RCC 7860 (cell line): ENCODE results near the gene NOL3.

Experiments
- DNase-seq: peaks from one replicate; pipeline ENCODE4 v3.0.0-alpha.2; 2015; ENCODE audit warnings: low spot score
- FAIRE-seq: peaks from 2 replicates; lab custom pipeline; 2012; peaks lifted over from hg19 to GRCh38; lab: Jason Lieb, UNC

NOL3 gene

DNA sequence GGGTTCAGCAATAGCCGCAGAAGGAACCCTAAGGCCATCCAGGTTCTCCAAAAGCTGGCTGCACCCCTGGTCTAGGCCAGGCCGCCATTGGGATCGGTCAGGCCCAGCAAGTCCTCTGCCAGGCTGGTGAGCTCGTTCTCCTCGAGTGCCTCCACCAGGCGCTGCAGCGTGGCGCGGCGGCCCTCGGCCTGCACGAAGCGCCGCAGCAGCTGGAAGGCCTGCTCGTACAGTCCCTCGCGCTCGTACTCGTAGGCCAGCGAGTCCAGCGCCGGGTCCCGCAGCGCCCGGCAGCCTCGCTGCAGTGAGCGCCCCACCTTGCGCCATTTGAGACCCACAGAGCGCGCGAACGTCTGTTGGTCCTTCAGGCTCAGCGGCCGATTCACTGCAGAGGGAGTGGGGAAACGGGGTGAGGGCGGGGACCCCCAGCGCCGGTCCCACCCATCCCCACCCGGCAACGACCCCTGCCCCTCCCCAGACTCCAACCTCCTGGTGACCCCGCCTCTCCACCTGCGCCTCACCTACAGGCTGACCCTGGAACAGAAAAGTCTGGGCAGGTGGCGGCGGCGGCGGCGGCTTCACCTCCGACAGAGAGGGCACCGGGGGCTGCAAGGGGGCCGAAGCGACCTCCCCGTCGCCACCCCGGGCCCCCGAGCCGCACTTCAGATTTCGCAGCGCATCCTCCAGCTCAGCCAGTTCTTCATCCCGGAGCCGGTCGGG lies 15.6 kb upstream of the NOL3 start:
- no peak for FAIRE-seq
- DNase-seq: no peak

DNA sequence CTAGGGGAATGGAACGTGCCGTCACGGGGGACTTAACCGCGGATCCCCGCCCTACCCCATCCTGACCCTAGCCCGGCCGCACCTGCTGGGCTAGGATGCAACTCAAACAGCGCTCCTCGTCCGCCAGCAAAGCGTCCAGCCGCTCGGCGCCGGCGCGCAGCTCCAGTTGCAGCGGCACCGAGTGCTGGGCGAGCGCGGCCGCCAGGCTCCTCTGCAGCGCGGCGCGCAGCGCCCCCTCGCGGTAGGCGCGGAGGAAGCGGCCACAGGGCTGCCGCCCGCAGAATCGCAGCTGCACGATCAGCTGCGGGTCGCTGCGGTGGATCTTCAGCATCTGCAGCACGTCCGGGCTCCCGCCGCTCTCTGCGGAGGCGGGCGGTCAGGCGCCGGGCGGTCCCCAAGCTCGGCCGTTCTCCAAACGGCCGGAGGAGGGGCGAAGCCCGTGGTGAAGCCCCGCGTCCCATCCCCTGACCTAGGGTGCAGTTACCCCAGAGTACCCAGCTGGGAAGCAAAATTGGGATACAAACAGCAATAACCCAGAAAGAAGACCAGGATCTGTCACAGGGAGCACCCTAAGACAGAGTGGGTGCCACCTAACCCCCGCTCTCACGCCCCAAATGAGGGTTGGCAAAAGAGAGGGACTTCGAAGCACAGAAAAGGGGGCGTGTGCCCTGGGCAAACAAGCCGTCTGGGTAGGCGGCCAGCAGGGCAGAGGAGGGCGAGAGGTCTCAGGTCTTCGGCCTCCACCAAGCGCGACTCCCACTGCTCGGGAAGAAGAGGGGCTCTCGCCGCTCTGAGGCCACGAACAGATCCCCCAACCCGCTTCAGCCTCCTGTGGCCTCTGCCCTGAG lies 14.8 kb upstream of the NOL3 start:
- DNase-seq: peak; percentile 27

DNA sequence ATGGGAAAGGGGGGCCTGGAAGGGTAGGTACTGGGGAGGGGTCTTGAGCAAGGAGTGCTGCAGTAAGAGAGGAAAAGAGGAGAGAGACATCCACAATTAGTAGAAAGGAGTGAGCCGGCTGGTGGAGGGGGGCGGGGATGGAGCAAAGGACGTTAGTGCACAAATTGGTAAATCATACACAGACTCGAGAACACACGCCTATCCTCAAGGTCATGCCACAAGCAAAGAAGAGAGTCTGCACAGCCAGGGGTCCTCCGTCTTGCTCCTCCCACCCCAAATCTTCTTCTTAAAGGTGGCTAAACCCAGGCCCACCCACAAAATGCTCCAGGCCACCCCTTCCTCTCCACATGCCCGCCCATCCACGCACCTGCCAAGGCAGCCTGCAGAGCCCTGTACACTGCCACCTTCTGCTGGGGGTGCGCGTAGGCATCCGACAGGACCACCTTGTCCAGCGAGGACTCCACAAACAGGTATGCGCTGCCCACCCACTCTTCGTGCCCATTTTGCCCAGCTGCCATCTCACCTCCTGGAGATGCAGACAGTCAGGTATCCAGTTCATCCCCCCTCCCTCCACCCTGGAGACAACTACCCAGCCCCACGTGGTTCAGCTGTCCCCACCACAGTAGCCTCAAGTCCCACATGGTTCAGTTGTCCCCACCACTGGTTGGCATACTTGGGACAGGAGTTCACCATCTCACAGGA lies 14.0 kb upstream of the NOL3 start:
- FAIRE-seq: no peak
- no peak for DNase-seq

More for the DNA sequence above, 14.8 kb upstream of the NOL3 start:
- FAIRE-seq: no peak

DNA sequence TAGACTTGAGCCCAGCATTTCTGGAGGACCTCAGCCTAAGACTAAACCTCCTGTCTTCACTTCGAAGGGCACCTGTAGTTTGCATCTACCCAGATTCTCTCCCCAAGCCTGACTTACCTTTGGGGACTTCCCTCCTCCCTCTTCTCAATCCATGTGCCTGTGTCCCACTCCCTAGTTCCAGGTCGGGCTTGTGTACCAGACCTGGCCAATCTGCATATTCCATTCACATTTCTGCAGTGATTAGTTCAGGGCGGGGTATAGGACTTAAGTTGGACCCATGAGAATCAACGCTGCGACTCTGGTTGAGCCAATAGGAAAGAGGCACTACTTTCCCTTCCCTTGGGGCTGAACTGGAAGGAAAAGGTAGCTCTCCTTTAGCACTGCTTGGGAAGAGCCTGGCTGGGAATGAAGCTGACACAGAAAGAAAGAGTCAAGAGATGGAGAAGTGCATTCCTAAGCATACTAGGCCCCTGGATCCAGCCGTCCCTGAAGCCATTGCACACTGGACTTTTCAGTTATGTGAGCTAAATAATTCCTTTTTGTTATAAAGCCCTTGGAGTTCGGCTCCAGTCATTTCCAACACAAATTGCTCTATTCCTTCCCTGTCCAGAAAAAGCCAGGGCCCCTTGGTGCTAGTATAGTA lies 13.1 kb upstream of the NOL3 start:
- DNase-seq (no peak), FAIRE-seq (no peak)

DNA sequence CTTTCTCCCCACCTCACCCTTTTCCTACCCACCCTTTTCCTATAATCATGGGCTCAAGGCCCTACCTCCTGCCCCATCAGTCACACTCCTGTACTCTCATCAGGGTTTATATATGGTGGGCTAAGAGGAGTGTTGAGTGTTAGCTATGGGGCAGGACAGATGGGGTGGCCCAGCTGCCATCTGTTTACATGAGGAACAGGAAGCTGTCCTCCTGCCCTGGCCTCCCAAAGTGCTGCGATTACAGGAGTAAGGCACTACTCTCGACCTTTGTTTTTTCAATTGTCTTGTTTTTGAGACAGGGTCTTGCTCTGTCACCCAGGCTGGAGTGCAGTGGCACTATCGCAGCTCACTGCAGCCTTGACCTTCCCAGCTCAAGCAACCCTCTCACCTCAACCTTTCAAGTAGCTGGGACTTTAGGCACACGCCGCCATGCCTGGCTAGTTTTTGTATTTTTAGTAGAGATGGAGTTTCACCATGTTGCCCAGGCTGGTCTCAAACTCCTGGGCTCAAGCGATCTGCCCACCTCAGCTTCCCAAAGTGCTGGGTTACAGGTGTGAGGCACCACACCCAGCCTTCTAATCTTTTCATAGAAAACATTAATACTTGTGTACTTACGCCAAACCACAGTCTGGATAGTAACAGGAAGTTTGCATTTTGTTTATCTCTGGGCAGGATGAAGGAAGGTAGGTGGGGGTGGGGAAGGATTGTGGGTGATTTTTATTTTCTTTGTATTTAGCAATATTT lies 12.3 kb upstream of the NOL3 start:
- FAIRE-seq: no peak
- no peak for DNase-seq

DNA sequence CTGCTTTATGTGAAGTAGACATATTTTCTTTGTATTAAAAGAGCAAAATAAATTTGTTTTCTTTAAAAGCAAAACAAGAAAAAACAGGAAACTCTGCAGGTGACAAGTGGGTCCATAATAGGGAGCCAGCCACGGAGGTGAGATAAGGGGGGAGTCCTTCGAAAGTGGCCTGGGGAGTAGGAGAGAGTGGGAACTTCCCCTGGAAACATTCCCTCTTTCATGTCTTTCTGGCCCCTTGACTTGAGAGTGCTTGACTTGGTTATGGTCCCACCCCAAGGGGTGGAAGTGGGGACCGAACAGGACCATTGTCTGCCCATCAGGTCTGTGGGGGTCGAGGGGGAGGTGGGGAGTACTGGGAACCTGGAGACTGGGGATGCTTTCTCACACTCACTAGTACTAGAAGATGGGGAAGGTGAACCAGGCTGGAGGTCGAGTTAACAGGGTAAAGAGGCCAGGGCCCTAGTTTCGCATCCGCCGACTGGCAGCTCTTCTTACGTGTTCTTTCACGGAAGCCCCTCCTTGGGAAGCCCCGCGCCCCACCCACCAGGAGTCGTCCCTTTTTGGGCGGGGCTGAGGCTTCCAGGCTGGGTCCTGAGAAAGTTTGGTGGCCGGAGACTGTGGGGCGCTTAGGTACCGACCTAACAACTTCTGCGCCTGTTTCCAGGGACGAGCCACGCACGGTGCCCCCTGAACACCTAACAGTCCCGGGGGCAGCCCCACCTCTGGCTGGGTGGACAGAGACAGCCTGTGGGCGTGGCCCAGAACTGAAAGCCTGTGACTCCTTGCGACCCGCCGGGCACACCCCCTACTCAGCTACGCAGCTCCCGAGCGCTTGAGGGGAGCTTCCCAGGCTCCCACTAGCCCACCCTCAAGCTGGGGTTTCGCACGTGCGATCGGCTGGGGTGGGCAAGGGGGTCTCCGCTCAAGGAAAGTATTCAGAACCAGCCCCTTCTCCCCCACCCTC lies 11.4 kb upstream of the NOL3 start:
- no peak for FAIRE-seq
- DNase-seq: no peak

DNA sequence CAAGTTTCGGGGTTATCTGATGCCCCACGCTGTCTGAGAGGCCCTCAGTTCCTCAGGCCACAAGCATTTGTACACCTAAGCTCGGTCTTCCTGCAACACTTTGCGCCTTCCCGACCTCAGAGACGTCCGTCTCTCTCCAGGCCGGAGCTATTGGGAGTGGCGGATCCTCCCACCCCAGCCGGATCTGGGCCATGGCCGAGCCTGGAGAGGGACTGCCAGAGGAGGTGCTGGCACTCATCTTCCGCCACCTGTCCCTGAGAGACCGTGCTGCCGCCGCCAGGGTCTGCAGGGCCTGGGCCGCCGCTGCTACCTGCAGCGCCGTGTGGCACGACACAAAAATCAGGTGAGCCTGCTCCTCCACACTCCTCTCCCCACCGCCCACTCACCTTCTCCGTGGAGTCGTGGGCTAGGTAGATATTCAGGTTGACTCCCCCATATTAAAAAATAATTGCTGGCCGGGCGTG lies 8.7 kb upstream of the NOL3 start:
- DNase-seq (no peak), FAIRE-seq (no peak)

DNA sequence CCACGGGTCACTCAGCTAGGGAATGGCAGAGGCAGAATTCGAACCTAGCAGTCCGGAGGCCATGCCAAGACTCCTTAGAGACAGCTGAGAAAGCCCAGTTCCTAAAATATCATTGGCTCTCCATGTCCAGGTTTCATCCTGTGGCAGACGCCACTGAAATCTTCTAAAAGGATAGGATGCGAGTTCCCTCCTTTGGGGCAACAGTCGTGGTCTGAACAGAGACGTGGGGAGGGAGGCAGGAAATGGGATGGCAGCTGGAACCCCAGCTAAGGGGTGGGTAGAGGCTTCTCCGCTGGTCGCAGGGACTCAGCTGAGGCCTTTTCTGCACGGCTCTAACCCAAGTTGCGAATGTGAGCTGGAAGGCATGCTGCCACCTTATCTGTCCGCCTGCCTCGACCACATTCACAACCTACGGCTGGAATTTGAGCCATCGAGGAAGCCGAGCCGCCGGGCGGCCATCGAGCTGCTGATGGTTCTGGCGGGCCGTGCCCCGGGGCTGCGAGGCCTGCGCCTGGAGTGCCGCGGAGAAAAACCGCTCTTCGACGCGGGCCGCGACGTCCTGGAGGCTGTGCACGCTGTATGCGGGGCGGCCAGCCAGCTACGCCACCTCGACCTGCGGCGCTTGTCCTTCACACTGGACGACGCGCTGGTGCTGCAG lies 7.7 kb upstream of the NOL3 start:
- FAIRE-seq (no peak), DNase-seq (no peak)

DNA sequence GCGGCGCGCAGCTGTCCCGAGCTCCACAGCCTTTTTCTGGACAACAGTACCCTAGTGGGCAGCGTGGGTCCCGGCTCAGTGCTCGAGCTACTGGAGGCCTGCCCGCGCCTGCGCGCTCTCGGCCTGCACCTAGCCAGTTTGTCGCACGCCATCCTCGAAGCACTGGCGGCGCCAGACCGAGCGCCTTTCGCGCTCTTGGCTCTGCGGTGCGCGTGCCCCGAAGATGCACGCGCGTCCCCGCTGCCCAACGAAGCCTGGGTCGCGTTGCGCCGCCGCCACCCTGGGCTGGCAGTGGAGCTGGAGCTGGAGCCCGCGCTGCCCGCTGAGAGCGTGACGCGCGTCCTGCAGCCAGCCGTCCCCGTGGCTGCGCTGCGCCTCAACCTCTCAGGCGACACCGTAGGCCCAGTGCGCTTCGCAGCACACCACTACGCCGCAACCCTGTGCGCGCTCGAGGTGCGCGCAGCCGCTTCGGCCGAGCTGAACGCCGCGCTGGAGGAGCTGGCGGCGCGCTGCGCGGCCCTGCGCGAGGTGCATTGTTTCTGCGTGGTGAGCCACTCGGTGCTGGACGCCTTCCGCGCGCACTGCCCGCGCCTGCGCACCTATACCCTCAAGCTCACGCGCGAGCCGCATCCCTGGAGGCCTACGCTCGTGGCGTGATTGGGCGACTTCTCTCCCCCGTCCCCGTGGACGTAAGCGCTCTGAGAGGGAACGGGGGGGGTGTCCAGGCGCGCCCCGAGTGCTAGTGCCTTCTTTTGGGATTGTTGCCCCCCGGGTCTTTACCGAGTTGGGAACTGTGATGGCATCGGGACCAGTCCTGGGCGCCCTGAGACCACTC lies 7.0 kb upstream of the NOL3 start:
- FAIRE-seq: no peak
- DNase-seq: no peak

DNA sequence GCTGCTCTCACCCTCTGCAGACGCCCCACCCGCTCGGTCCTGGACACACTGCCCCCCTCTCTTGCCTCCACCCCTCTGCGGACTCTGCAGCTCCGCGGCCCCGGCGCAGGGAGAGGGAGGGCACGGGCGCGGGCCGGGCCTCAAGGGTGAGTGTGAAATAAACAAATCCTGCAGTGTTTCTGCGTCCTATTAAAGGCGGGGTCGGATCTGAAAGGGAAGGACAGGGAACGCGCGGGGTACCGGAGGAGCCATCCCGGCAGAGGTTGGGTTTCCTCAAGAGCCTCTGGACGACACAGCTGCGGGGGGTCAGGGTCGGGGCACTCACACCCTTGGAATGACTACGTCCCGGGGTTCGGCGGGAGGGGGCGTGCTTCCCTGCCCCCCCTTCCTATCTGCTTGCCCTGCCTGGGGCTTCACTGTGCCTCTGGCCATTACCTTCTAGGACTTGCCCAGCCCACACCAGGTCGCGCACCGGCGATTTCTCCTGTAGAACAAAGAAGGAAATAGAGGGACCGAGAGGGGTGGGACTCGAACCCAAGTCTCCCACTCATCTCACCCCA lies 6.3 kb upstream of the NOL3 start:
- DNase-seq (no peak), FAIRE-seq (no peak)

DNA sequence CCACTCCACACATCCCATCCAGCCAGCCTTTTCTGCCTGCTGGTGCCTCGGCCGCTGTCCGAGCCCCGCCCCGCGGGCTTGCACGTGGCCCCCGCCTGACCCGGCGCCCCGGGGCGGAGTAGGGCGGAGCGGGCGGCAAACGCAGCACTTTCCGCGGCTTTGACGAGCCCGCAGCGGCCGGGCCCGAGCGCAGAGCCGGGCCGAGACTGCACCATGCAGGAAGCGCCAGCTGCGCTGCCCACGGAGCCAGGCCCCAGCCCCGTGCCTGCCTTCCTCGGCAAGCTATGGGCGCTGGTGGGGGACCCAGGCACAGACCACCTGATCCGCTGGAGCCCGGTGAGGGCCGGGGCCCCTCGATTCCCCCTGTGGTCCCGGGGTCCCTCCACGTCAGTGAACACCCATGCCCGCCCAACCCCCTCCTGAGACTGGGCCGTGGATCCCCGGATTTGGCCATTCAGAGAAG lies 5.7 kb upstream of the NOL3 start, which contains the start of gene HSF4:
Gene HSF4, plus strand, starts transcription at position 147 of the 463 bp plus-strand sequence. Its CDS starts 67 bp downstream, at position 214.
- no peak for DNase-seq
- no peak for FAIRE-seq

DNA sequence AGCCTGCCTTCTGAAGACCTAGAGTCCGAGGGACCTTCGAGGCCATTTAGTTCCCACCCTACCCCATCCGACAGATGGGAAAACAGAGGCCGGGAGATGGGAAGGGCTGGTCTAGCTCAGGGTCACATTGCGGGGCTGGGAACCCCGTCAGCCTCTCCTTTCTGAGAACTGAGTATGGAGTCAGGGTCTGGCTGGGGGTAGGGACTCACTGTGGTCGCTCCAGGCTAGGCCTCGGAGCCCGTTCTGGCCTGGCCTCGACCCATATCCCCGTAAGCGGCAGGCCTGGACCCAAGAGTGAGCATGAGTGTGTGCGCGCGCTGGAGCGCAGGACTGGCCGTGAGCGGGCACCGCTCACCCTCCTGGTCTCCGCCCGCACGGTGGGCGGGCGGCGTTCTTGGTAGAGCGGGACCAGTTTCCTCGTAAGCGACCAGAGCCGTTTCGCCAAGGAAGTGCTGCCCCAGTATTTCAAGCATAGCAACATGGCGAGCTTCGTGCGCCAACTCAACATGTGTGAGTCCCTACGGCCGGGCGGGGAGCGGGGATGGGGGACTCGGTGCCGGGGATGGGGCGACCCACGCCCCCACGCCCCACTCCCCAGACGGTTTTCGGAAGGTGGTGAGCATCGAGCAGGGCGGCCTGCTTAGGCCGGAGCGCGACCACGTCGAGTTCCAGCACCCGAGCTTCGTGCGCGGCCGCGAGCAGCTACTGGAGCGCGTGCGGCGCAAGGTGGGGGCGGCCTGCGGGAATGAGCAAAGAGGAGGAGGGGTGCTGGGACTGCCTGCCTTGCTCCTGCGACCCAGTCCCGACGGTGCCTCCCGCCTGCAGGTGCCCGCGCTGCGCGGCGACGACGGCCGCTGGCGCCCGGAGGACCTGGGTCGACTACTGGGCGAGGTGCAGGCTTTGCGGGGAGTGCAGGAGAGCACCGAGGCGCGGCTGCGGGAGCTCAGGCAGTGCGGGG lies 4.9 kb upstream of the NOL3 start:
- DNase-seq: no peak
- FAIRE-seq: no peak

DNA sequence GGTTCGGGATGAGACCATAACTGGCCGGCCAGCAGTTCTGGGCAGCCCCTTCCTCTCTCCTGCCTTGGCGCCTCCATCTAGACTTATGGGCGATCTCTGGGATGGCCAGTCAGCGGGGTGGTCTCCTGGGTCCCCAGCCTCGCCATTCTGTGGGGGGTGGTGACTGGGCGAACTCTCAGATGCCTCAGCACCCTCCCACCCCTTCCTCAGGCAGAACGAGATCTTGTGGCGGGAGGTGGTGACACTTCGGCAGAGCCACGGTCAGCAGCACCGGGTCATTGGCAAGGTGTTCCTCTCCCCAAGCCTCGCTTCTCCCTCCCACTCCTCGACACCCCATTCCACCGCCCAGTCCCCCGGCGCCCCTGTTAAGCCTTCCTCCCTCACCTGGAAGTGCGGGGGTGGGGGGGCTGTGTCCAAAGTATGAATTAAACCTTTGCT lies 4.2 kb upstream of the NOL3 start:
- DNase-seq (no peak), FAIRE-seq (no peak)

DNA sequence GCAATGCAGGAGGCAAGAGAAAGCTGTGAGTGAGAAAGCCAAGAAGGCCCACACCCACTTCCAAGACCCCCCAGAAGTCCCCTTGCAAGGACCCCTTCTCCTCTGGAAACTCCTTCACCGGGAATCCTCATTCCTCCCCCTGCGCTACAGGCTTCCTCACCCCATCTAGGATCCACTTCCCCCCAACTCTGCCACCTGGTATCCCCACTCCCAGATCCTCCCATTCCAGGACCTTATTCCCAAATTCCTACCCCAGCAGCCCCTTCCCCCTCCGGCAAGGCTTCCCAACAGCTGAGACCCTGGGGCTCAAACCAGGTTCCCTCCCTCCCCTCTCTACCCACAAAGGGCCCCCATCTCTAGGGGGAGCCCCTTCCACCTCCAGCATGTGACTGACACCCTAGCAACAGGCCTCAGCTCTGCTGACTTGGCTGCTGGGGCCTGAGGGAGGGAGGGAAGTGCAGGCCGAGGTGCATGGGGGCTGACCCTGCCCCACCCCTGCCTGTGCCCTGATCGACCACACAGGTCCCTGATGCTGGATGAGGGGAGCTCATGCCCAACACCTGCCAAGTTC lies 3.7 kb upstream of the NOL3 start:
- FAIRE-seq: no peak
- DNase-seq: no peak

DNA sequence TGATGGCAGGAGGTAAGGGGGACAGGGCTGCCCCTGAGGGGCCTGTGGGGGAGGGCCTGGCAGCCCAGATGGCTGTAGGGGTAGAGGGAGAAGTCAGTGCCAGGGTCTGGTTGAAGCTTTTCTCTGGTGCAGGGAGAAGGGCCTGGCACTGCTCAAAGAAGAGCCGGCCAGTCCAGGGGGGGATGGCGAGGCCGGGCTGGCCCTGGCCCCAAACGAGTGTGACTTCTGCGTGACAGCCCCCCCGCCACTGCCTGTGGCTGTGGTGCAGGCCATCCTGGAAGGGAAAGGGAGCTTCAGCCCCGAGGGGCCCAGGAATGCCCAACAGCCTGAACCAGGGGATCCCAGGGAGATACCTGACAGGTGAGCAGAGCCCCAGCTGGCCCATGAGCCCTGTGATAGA lies 2.8 kb upstream of the NOL3 start:
- no peak for DNase-seq
- no peak for FAIRE-seq

DNA sequence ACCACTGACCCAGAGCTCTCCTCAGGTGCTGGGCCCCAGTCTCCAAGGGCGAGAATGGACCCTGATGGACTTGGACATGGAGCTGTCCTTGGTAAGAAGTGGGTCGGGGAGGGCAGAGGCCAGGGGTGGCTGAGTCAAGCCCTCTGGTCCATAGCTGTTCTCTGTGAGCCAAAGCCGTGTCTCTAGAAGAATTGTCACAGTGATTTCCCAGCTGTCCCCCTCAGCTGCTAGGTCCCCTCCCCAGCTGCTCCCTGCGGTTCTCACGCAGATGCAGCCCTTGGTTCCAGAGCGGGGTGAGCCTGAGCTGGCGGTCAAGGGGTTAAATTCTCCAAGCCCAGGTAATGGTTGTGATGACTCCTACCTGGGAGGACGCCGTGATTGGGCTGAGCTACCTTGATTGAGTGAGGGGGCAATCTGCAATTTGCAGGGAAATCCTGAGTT lies 1.3 kb upstream of the NOL3 start:
- DNase-seq (no peak), FAIRE-seq (no peak)
